Cortex of kidney (tissue), 1 donor: ENCODE data around the gene UGT2B11.
"Not testable (repeated sequence)": the region's sequence is repeated elsewhere in the genome, so short reads cannot be mapped to it uniquely, and the experiment has no call there.

Experiments
- DNase-seq: peaks from one replicate; lab custom pipeline; 2025; lab: John Stamatoyannopoulos, UW

UGT2B11 gene

GRCh38 chr4:69169171-69169570 lies 45.4 kb downstream of the UGT2B11 start:
- DNase-seq: not testable (repeated sequence)

- no peak for DNase-seq
These were observed 47.2 kb downstream of the UGT2B11 start for GRCh38 chr4:69167300-69167699.

- DNase-seq: not testable (repeated sequence)
These were observed 48.2 kb downstream of the UGT2B11 start for GRCh38 chr4:69166376-69166775.

GRCh38 chr4:69165707-69166106 lies 48.8 kb downstream of the UGT2B11 start:
- not testable (repeated sequence) for DNase-seq

- DNase-seq: no peak
These were observed 57.6 kb downstream of the UGT2B11 start for GRCh38 chr4:69156913-69157312.

GRCh38 chr4:69154021-69154420 lies 60.5 kb downstream of the UGT2B11 start:
- DNase-seq: no peak
